Heart right ventricle (tissue), 16 donors: ENCODE data around the gene MZB1. TPM values are rescaled to one million over a fixed set of nuclear protein-coding genes. Genes with fewer than 3 reads are reported as not detected.
A peak's percentile ranks its signal among the peaks of the same experiment; 100 is the strongest.

Experiments used
- ATAC-seq, 8 donors: fragments of 200-7000 bp; cut with Tn5 transposase; one replicate each; pipeline ENCODE4 v1.9.1; 2020; ENCODE audit warnings: mild to moderate bottlenecking in 8 of 8, moderate library complexity in 8 of 8, moderate number of reproducible peaks in 1 of 8
- DNase-seq, 2 donors: peaks; one replicate each; pipeline ENCODE4 v3.0.0-alpha.2; 2020
- H3K27ac ChIP-seq, 10 donors: fragments of 200-600 bp; sonication (generic) in 2 of 10; one replicate each; pipeline versions ENCODE4 v1.5.0 to v1.8.0; 2020 to 2022; ENCODE audit warnings: mild to moderate bottlenecking in 3 of 10
- H3K27me3 ChIP-seq, 7 donors: fragments of 200-600 bp; one replicate each; pipeline ENCODE4 v1.8.0; 2021 to 2022; ENCODE audit warnings: mild to moderate bottlenecking in 2 of 7
- H3K36me3 ChIP-seq, 9 donors: fragments of 200-600 bp; sonication (generic) in 1 of 9; one replicate each; pipeline versions ENCODE4 v1.5.0 to v1.8.0; 2020 to 2022; ENCODE audit warnings: mild to moderate bottlenecking in 2 of 9
- H3K4me1 ChIP-seq, 9 donors: fragments of 200-600 bp; sonication (generic) in 1 of 9; one replicate each; pipeline versions ENCODE4 v1.5.0 to v1.8.0; 2020 to 2022; ENCODE audit warnings: mild to moderate bottlenecking in 4 of 9
- H3K4me3 ChIP-seq, 10 donors: fragments of 200-600 bp; sonication (generic) in 2 of 10; one replicate each; pipeline versions ENCODE4 v1.5.0 to v1.8.0; 2020 to 2022; ENCODE audit warnings: mild to moderate bottlenecking in 7 of 10, moderate library complexity in 2 of 10
- H3K9me3 ChIP-seq, 11 donors: fragments of 200-600 bp in 10 of 11; sonication (generic) in 2 of 11; one replicate each; pipeline versions ENCODE4 v1.5.0 to v1.8.0; 2013 to 2022; ENCODE audit warnings: mild to moderate bottlenecking in 2 of 11, control low read depth in 1 of 11, moderate library complexity in 1 of 11
- CTCF ChIP-seq, 9 donors: fragments of 200-600 bp; sonication (generic) in 2 of 9; IDR thresholded peaks; one replicate each; pipeline versions ENCODE4 v1.5.0 to v1.8.0; 2021 to 2022; ENCODE audit warnings: antibody characterized with exemption in 9 of 9, mild to moderate bottlenecking in 5 of 9, moderate library complexity in 1 of 9
- WGBS, 2 donors: extraction: QIAGEN DNeasy Blood & Tissue Kit; methylation state at CpG; one replicate each; pipeline ENCODE4 v1.1.7; 2013; ENCODE audit warnings: inconsistent platforms in 1 of 2; 5-methylcytosine and 5-hydroxymethylcytosine counted together
- intact Hi-C, 10 donors: fragments of 100-400 bp; cut with DNase I; formaldehyde crosslinking; loops; one replicate each; pipeline versions ENCODE4 v1.11.1 to v1.14.2; 2022
- polyA plus RNA-seq, 2 donors: library from polyadenylated mRNA; stranded (reverse); fragments of 200-250 nt; gene quantifications; one replicate each; pipeline ENCODE4 v1.2.3, GENCODE V29; 2013
- total RNA-seq, 10 donors: library from RNA; stranded (reverse); fragmentation: NEBNext Ultra II Directional in 3 of 10; extraction: Animal tissue kit (Norgen Biotek cat#: 25700) in 3 of 10; gene quantifications; one replicate each; pipeline versions ENCODE4 v1.2.1 to v1.2.4, GENCODE V29; 2021 to 2023
- donor health status: Arrhythmogenic right ventricular cardiomyopathy.
- donor health status: ischemic (EF 13 %, LVEDD 7.1; RV severe dilation, severe dysfunction).
- donor health status: healthy with polysubstance abuse.
- donor health status: DM: no; HTN: yes; CAD: no.
- donor health status: DM: no; HTN: no; CAD: no.
- donor health status: ischemic (EF 25% LVEDD 6.9; RV normal size, moderate dysfunction).
- donor health status: ischemic (EF 25% LVEDD 5.7; RV mildly dilated, moderate dysfunction).
- donor health status: healthy.
- donor health status: DM: yes; HTN: yes; CAD: no.
- donor health status: Ischemic cardiomyopathy.
- donor health status: ischemic (EF 35%, LVEDD 5.7; RV mildly dilated, moderate dysfunction).
- donor health status: nonischemic (EF 11% LVEDD 7.7; RV severe dilation, severe dysfunction).
- donor health status: DM: yes; HTN: yes; CAD: no.
- donor health status: PGD.
- donor health status: ischemic (EF 29% LVEDD 5.4; RV normal size, mild dysfunction).
- donor health status: nonischemic (EF 23%, LVEDD 6.1; RV moderate dilation, normal function).

MZB1 gene
- total and polyA plus RNA-seq, 12 donors = 0.28 to 6.6 (median 0.66) TPM

GRCh38 chr5:139342423-139342723, 47.3 kb downstream of the MZB1 start:
- no peak for DNase-seq
- WGBS, 2 donors = 0% methylated on average over 16 of the region's 16 CpGs
- H3K9me3 ChIP-seq = no peaks in the 10 kb centered on the region
- H3K36me3 ChIP-seq = peaks cover 0 to 15% (median 0%) of the 10 kb centered on the region in 9 donors
- intact Hi-C loops = loop anchor here in 6 of 10 donors (5.0 kb wide), 3 partner anchors 45 to 50 kb away; partner anchors contain the start of gene MATR3 (in 4 of the 6)
- TF ChIP-seq CTCF (IDR thresholded peaks at IDR 0.05) = no peak
- H3K27me3 ChIP-seq = no peaks in the 10 kb centered on the region
- peak overlapping the region; percentile 69 to 97 (median 84) for H3K4me3 ChIP-seq
- H3K27ac ChIP-seq = peak overlapping the region; percentile 92 to 99 (median 98)
- H3K4me1 ChIP-seq = peaks cover 0 to 41% (median 32%) of the 10 kb centered on the region in 9 donors
- ATAC-seq = no peak

GRCh38 chr5:139341689-139342422, 47.9 kb downstream of the MZB1 start, which contains the start of gene PAIP2:
Gene PAIP2, plus strand, starts transcription at chr5:139341854. Its CDS starts 21,931 bp downstream, at chr5:139363785.
- DNase-seq = peak; percentile 98
- peak; percentile 97 to 99 (median 98) for ATAC-seq

GRCh38 chr5:139341187-139341688, 48.5 kb downstream of the MZB1 start:
- Histone ChIP-seq H3K9me3 (no peaks in the 10 kb centered on the region), H3K27ac (peak overlapping the region in 8 of 10 donors; percentile 92 to 99 (median 97)), H3K4me1 (peaks cover 0 to 37% (median 29%) of the 10 kb centered on the region in 9 donors), H3K36me3 (peaks cover 0 to 15% (median 0%) of the 10 kb centered on the region in 9 donors), H3K4me3 (peak overlapping the region; percentile 69 to 97 (median 84)), H3K27me3 (no peaks in the 10 kb centered on the region)
- 4 to 6% methylated on average over 17 of the region's 17 CpGs for WGBS, 2 donors
- DNase-seq (no peak), ATAC-seq (no peak)
- no peak for TF ChIP-seq CTCF (IDR thresholded peaks at IDR 0.05)
- intact Hi-C loops = loop anchor here in 6 of 10 donors (5.0 kb wide), 3 partner anchors 44 to 51 kb away; partner anchors contain the start of gene MATR3 (in 4 of the 6)

More at GRCh38 chr5:139341689-139342422, 47.9 kb downstream of the MZB1 start, which contains the start of gene PAIP2:
- Histone ChIP-seq H3K4me1 (peaks cover 0 to 40% (median 31%) of the 10 kb centered on the region in 9 donors), H3K27me3 (no peaks in the 10 kb centered on the region), H3K4me3 (peak within 1 kb of the TSS; percentile 69 to 97 (median 84)), H3K27ac (peak within 1 kb of the TSS; percentile 92 to 99 (median 98)), H3K36me3 (peaks cover 0 to 15% (median 0%) of the 10 kb centered on the region in 9 donors), H3K9me3 (no peaks in the 10 kb centered on the region)
- intact Hi-C loops = loop anchor here in 6 of 10 donors (5.0 kb wide), 3 partner anchors 45 to 50 kb away; partner anchors contain the start of gene MATR3 (in 4 of the 6)
- WGBS, 2 donors = 0% methylated on average over 62 to 66 of the region's 66 CpGs
- TF ChIP-seq CTCF (IDR thresholded peaks at IDR 0.05) = peak; percentile 43 to 93 (median 76)

- intact Hi-C loops = loop anchor here in 6 of 10 donors (5.0 kb wide), 3 partner anchors 43 to 52 kb away; partner anchors contain the start of gene MATR3 (in 4 of the 6)
- Histone ChIP-seq H3K27me3 (no peaks in the 10 kb centered on the region), H3K9me3 (no peaks in the 10 kb centered on the region), H3K36me3 (peaks cover 0 to 8% (median 0%) of the 10 kb centered on the region in 9 donors), H3K27ac (no peak overlapping the region), H3K4me3 (no peak overlapping the region), H3K4me1 (peaks cover 0 to 37% (median 29%) of the 10 kb centered on the region in 9 donors)
- ATAC-seq (no peak), DNase-seq (no peak)
- no peak for TF ChIP-seq CTCF (IDR thresholded peaks at IDR 0.05)
- 84 to 90% methylated on average over 2 of the region's 2 CpGs for WGBS, 2 donors
These were observed 49.7 kb downstream of the MZB1 start for GRCh38 chr5:139340051-139340450.
